SK-N-SH (cell line): ENCODE results near the gene TTC39C.

Experiments used
- ELF1 ChIP-seq: IDR thresholded peaks from 2 replicates; pipeline ENCODE4 v1.4.0; 2012
- EP300 ChIP-seq, 2 experiments: IDR thresholded peaks; 2 replicates each; pipeline versions ENCODE4 v1.4.0 to v1.6.1; 2012; ENCODE audit warnings: borderline replicate concordance in 1 of 2, low read depth in 1 of 2, low read length in 1 of 2
- FOXM1 ChIP-seq: IDR thresholded peaks from 2 replicates; pipeline ENCODE4 v1.4.0; 2012; ENCODE audit warnings: low read depth, mild to moderate bottlenecking
- GATA2 ChIP-seq: sonication (generic); formaldehyde crosslinking; IDR thresholded peaks from 2 replicates; pipeline ENCODE4 v1.5.0; 2020; ENCODE audit warnings: mild to moderate bottlenecking, missing genetic modification reagents
- NFIC ChIP-seq: IDR thresholded peaks from 2 replicates; pipeline ENCODE4 v1.4.0; 2012; ENCODE audit warnings: borderline replicate concordance
- POLR2AphosphoS5 ChIP-seq: IDR thresholded peaks from 2 replicates; pipeline ENCODE4 v1.6.1; 2012; ENCODE audit warnings: low read depth, low read length
- RAD21 ChIP-seq: IDR thresholded peaks from 2 replicates; pipeline ENCODE4 v1.6.1; 2012; ENCODE audit warnings: mild to moderate bottlenecking, low read length
- RXRA ChIP-seq: IDR thresholded peaks from 2 replicates; pipeline ENCODE4 v1.4.0; 2012; ENCODE audit warnings: low read depth, mild to moderate bottlenecking, borderline replicate concordance
- SIN3A ChIP-seq: IDR thresholded peaks from 2 replicates; pipeline ENCODE4 v1.6.1; 2012; ENCODE audit warnings: low read depth, mild to moderate bottlenecking, low read length, moderate library complexity, borderline replicate concordance
- YY1 ChIP-seq: IDR thresholded peaks from 2 replicates; pipeline ENCODE4 v1.4.0; 2012; ENCODE audit warnings: low read depth, mild to moderate bottlenecking
- TF ChIP-seq, protein P1 (sequence below): fragments of 200-600 bp; sonication (generic); IDR thresholded peaks from 2 replicates; pipeline ENCODE4 v1.6.1; 2017; ENCODE audit warnings: antibody characterized with exemption, mild to moderate bottlenecking, moderate library complexity
- TF ChIP-seq, protein P2 (sequence below): IDR thresholded peaks from 2 replicates; pipeline ENCODE4; 2012

DNA sequence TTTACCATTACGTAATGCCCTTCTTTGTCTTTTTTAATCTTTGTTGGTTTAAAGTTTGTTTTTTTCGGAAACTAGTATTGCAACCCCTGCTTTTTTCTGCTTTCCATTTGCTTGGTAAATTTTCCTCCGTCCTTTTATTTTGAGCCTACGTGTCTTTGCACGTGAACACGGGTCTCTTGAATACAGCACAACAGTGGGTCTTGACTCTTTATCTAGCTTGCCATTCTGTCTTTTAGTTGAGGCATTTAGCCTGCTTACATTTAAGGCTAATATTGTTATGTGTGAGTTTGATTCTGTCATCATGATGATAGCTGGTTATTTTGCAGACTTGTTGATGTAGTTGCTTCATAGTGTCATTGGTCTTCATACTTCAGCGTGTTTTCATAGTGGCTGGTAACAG is 37.5 kb upstream of the TTC39C start:
- TF ChIP-seq NFIC (no peak), GATA2 (CRISPR knock-in tag) (no peak), FOXM1 (no peak), RAD21 (no peak), ELF1 (no peak), EP300 (IDR thresholded peaks at IDR 0.05; ENCODE audit: borderline replicate concordance in 1 of 2, low read depth in 1 of 2, low read length in 1 of 2) (no peak), RXRA (no peak), POLR2AphosphoS5 (no peak), YY1 (no peak), SIN3A (no peak)
- TF ChIP-seq, protein P1, sequence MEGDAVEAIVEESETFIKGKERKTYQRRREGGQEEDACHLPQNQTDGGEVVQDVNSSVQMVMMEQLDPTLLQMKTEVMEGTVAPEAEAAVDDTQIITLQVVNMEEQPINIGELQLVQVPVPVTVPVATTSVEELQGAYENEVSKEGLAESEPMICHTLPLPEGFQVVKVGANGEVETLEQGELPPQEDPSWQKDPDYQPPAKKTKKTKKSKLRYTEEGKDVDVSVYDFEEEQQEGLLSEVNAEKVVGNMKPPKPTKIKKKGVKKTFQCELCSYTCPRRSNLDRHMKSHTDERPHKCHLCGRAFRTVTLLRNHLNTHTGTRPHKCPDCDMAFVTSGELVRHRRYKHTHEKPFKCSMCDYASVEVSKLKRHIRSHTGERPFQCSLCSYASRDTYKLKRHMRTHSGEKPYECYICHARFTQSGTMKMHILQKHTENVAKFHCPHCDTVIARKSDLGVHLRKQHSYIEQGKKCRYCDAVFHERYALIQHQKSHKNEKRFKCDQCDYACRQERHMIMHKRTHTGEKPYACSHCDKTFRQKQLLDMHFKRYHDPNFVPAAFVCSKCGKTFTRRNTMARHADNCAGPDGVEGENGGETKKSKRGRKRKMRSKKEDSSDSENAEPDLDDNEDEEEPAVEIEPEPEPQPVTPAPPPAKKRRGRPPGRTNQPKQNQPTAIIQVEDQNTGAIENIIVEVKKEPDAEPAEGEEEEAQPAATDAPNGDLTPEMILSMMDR, result no peak
- TF ChIP-seq, protein P2, sequence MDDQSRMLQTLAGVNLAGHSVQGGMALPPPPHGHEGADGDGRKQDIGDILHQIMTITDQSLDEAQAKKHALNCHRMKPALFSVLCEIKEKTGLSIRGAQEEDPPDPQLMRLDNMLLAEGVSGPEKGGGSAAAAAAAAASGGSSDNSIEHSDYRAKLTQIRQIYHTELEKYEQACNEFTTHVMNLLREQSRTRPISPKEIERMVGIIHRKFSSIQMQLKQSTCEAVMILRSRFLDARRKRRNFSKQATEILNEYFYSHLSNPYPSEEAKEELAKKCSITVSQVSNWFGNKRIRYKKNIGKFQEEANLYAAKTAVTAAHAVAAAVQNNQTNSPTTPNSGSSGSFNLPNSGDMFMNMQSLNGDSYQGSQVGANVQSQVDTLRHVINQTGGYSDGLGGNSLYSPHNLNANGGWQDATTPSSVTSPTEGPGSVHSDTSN, result no peak
